Measurements from ENCODE around the gene KBTBD12. TPM values are rescaled to one million over a fixed set of nuclear protein-coding genes. Genes with fewer than 3 reads are reported as not detected.

The KBTBD12 gene
- total RNA-seq, 1 donor from 2014 or later: 0.29 TPM

GRCh38 chr3:127940116-127940515, 25.1 kb downstream of the KBTBD12 start:
- H3K9me3 Mint-ChIP-seq (ENCODE audit: low read depth): peaks cover 15% of the 10 kb centered on the region
- DNase-seq (ENCODE audit: low spot score, unreplicated experiment): no peak
- H3K27me3 Mint-ChIP-seq: peaks cover 10% of the 10 kb centered on the region
- H3K4me3 Mint-ChIP-seq (ENCODE audit: low read depth): no peak overlapping the region
- no peak for TF ChIP-seq CTCF (IDR thresholded peaks at IDR 0.05; ENCODE audit: unreplicated experiment)
- peaks cover 11% of the 10 kb centered on the region for H3K4me1 Mint-ChIP-seq (ENCODE audit: low read depth)
- H3K36me3 Mint-ChIP-seq (ENCODE audit: insufficient read depth): no peaks in the 10 kb centered on the region
- peak overlapping the region; percentile 25 for H3K27ac Mint-ChIP-seq

GRCh38 chr3:127942613-127943012, 27.6 kb downstream of the KBTBD12 start:
- Mint-ChIP-seq H3K27ac (no peak overlapping the region), H3K9me3 (ENCODE audit: low read depth) (peaks cover 15% of the 10 kb centered on the region), H3K27me3 (peaks cover 11% of the 10 kb centered on the region), H3K36me3 (ENCODE audit: insufficient read depth) (no peaks in the 10 kb centered on the region), H3K4me3 (ENCODE audit: low read depth) (no peak overlapping the region), H3K4me1 (ENCODE audit: low read depth) (peaks cover 11% of the 10 kb centered on the region)
- no peak for DNase-seq (ENCODE audit: low spot score, unreplicated experiment)
- TF ChIP-seq CTCF (IDR thresholded peaks at IDR 0.05; ENCODE audit: unreplicated experiment): no peak

DNA sequence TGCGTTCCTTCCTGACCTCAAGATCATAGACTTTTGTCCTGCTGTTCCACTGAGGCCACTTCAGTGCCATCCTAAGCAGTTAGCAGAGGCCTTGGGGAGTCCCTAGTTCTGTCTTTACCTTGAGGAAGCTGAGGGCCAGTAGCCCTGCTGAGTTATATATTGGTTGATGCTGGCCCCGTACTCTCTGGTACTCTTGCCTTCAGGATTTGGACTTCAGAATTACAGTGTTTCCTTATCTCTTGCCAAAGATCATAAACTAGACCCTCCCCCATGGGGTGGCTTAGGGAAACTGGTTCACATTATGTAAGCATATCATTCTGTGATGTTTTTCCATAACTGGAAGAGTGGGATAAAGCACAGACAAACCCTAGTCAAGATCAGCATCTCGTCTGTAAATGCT, 33.2 kb downstream of the KBTBD12 start:
- Mint-ChIP-seq H3K4me3 (ENCODE audit: low read depth) (no peak overlapping the region), H3K27me3 (peaks cover 25% of the 10 kb centered on the region), H3K9me3 (ENCODE audit: low read depth) (no peaks in the 10 kb centered on the region), H3K27ac (no peak overlapping the region), H3K4me1 (ENCODE audit: low read depth) (no peaks in the 10 kb centered on the region), H3K36me3 (ENCODE audit: insufficient read depth) (no peaks in the 10 kb centered on the region)
- TF ChIP-seq CTCF (IDR thresholded peaks at IDR 0.05; ENCODE audit: unreplicated experiment): no peak
- DNase-seq (ENCODE audit: low spot score, unreplicated experiment): no peak

GRCh38 chr3:127949446-127950055, 34.5 kb downstream of the KBTBD12 start:
- H3K4me1 Mint-ChIP-seq (ENCODE audit: low read depth): no peaks in the 10 kb centered on the region
- no peak overlapping the region for H3K4me3 Mint-ChIP-seq (ENCODE audit: low read depth)
- no peak for DNase-seq (ENCODE audit: low spot score, unreplicated experiment)
- no peak for TF ChIP-seq CTCF (IDR thresholded peaks at IDR 0.05; ENCODE audit: unreplicated experiment)
- H3K9me3 Mint-ChIP-seq (ENCODE audit: low read depth): no peaks in the 10 kb centered on the region
- H3K27me3 Mint-ChIP-seq: peaks cover 27% of the 10 kb centered on the region
- H3K36me3 Mint-ChIP-seq (ENCODE audit: insufficient read depth): no peaks in the 10 kb centered on the region
- no peak overlapping the region for H3K27ac Mint-ChIP-seq

GRCh38 chr3:127951276-127951675, 36.2 kb downstream of the KBTBD12 start:
- TF ChIP-seq CTCF (IDR thresholded peaks at IDR 0.05; ENCODE audit: unreplicated experiment): no peak
- no peak overlapping the region for H3K27ac Mint-ChIP-seq
- no peaks in the 10 kb centered on the region for H3K9me3 Mint-ChIP-seq (ENCODE audit: low read depth)
- DNase-seq (ENCODE audit: low spot score, unreplicated experiment): no peak
- H3K27me3 Mint-ChIP-seq: peaks cover 31% of the 10 kb centered on the region
- H3K4me3 Mint-ChIP-seq (ENCODE audit: low read depth): no peak overlapping the region
- no peaks in the 10 kb centered on the region for H3K36me3 Mint-ChIP-seq (ENCODE audit: insufficient read depth)
- no peaks in the 10 kb centered on the region for H3K4me1 Mint-ChIP-seq (ENCODE audit: low read depth)
